Diencephalon (tissue), 1 donor: ENCODE data around the gene DHRS7C. TPM values are rescaled to one million over a fixed set of nuclear protein-coding genes. Genes with fewer than 3 reads are reported as not detected.

Source experiments
- total RNA-seq: library from RNA; depleted of rRNA; stranded (reverse); fragments of >200 nt; gene quantifications from one replicate; pipeline ENCODE4 v1.2.3, GENCODE V29; 2014

Gene DHRS7C
- total RNA-seq = not detected

GRCh38 chr17:9790889-9791876 is at the start of gene DHRS7C:
Gene DHRS7C (minus strand): TSS chr17:9791592. CDS start chr17:9791284, 308 bp downstream.

GRCh38 chr17:9825641-9826150 is 34.3 kb upstream of the DHRS7C start, which contains the start of gene GLP2R:
Gene GLP2R (plus strand): TSS chr17:9825924. CDS start chr17:9826064, 140 bp downstream.

GRCh38 chr17:9821921-9822320 is 30.5 kb upstream of the DHRS7C start, which contains the start of gene GSG1L2:
Gene GSG1L2 (minus strand): TSS chr17:9822079. CDS start chr17:9822071, 8 bp downstream.

Other genes starting within 250 kb of the DHRS7C start
- 55.8 TPM for gene STX8, start 215.8 kb downstream of the DHRS7C start, total RNA-seq
- gene CFAP52, start 214.9 kb downstream of the DHRS7C start, total RNA-seq = 17.5 TPM
- 5.1 TPM for gene USP43, start 146.1 kb downstream of the DHRS7C start, total RNA-seq
- not detected for gene GSG1L2, start 30.5 kb upstream of the DHRS7C start, total RNA-seq
- gene GLP2R, start 34.3 kb upstream of the DHRS7C start, total RNA-seq = not detected
- 0.23 TPM for gene RCVRN, start 113.7 kb upstream of the DHRS7C start, total RNA-seq